ENCODE data around the gene PCDHGB4.
"Not testable (repeated sequence)": the region's sequence is repeated elsewhere in the genome, so short reads cannot be mapped to it uniquely, and the experiment has no call there.

GRCh38 chr5:141340781-141341354 is 46.6 kb upstream of the PCDHGB4 start:
- TF ChIP-seq CTCF (IDR thresholded peaks at IDR 0.05); ZFX (IDR thresholded peaks at IDR 0.05; ENCODE audit: borderline replicate concordance): not testable (repeated sequence)
